LHCN-M2 (cell line): ENCODE measurements around the gene OBP2A. TPM values are rescaled to one million over a fixed set of nuclear protein-coding genes. Genes with fewer than 3 reads are reported as not detected.
A peak's percentile ranks its signal among the peaks of the same experiment; 100 is the strongest.
"Not testable (repeated sequence)": the region's sequence is repeated elsewhere in the genome, so short reads cannot be mapped to it uniquely, and the experiment has no call there.

Source experiments
- DNase-seq: peaks from one replicate; pipeline ENCODE4 v3.0.0-alpha.2; 2012; ENCODE audit warnings: low read depth
- polyA plus RNA-seq: library from polyadenylated mRNA; unstranded; fragments of >200 nt; gene quantifications from one replicate; pipeline ENCODE4 v1.2.1, GENCODE V29; 2012; ENCODE audit warnings: missing spikeins
- total RNA-seq: library from RNA; depleted of rRNA; stranded (reverse); fragments of >200 nt; gene quantifications from 2 replicates; pipeline ENCODE4 v1.2.3, GENCODE V29; 2014; rRNA removed

OBP2A gene
- not detected in 2 replicates for total RNA-seq
- polyA plus RNA-seq, result not detected

GRCh38 chr9:135545646-135546176 is at the start of gene OBP2A:
TSS of gene OBP2A (plus strand) at chr9:135546126. CDS start at chr9:135546181, 55 bp downstream.
- not testable (repeated sequence) for DNase-seq

- DNase-seq, result no peak
Observed at GRCh38 chr9:135498381-135499126, 47.4 kb upstream of the OBP2A start.

- DNase-seq, result peak; percentile 80
Observed at GRCh38 chr9:135499326-135500070, 46.4 kb upstream of the OBP2A start.

GRCh38 chr9:135500071-135500524 is 45.8 kb upstream of the OBP2A start:
- DNase-seq, result no peak

- peak; percentile 80 for DNase-seq
Observed at GRCh38 chr9:135500525-135501260, 45.2 kb upstream of the OBP2A start, which contains the start of gene MRPS2. TSS of gene MRPS2 (plus strand) at chr9:135500682. CDS start at chr9:135500711, 29 bp downstream.

GRCh38 chr9:135501261-135502167 is 44.4 kb upstream of the OBP2A start:
- no peak for DNase-seq

- DNase-seq, result no peak
Observed at GRCh38 chr9:135502168-135502872, 43.6 kb upstream of the OBP2A start.

- no peak for DNase-seq
Observed at GRCh38 chr9:135502873-135503321, 43.0 kb upstream of the OBP2A start.

- DNase-seq, result no peak
Observed at GRCh38 chr9:135503371-135504261, 42.3 kb upstream of the OBP2A start.

GRCh38 chr9:135504262-135505243 is 41.4 kb upstream of the OBP2A start:
- peak; percentile 52 for DNase-seq

GRCh38 chr9:135505406-135506187 is 40.3 kb upstream of the OBP2A start:
- DNase-seq, result no peak

GRCh38 chr9:135506327-135507103 is 39.4 kb upstream of the OBP2A start:
- no peak for DNase-seq

- no peak for DNase-seq
Observed at GRCh38 chr9:135507104-135508035, 38.6 kb upstream of the OBP2A start.

- DNase-seq, result no peak
Observed at GRCh38 chr9:135508211-135508820, 37.6 kb upstream of the OBP2A start.
